Measurements from ENCODE around the gene GOLGA7B.

GRCh38 chr10:97879241-97879640 lies 29.6 kb downstream of the GOLGA7B start:
- TF ChIP-seq GATA3 (IDR thresholded peaks at IDR 0.05; ENCODE audit: low read depth, low read length): no peak
- TF ChIP-seq GATA2 (IDR thresholded peaks at IDR 0.05; ENCODE audit: low read depth, low read length): no peak
